ENCODE measurements around the gene SERINC5.
"Not testable (repeated sequence)": the region's sequence is repeated elsewhere in the genome, so short reads cannot be mapped to it uniquely, and the experiment has no call there.

DNA sequence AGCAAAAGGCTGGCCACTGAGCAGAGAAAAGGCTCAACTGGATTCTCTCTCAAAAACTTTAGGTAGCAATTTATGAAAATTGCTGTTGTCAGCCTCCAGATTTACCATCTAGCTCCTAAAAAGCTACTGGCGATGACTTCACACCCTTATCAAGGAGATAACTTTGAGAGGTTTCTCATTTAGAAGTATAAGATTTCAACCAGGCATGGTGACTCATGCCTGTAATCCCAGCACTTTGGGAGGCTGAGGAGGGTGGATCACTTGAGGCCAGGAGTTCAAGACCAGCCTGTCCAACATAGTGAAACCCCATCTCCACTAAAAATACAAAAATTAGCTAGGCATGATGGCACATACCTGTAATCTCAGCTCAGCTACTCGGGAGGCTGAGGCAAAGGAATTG is 14.7 kb upstream of the SERINC5 start:
- TF ChIP-seq CTCF, POLR2A (IDR thresholded peaks at IDR 0.05): not testable (repeated sequence)

Measured in body of pancreas (tissue), 4 donors.